ENCODE results near the gene GIPC3. TPM values are rescaled to one million over a fixed set of nuclear protein-coding genes. Genes with fewer than 3 reads are reported as not detected.
A peak's percentile ranks its signal among the peaks of the same experiment; 100 is the strongest.

The GIPC3 gene
- total RNA-seq, 2 donors from 2014 or later, result 0.93 to 1.5 TPM

DNA sequence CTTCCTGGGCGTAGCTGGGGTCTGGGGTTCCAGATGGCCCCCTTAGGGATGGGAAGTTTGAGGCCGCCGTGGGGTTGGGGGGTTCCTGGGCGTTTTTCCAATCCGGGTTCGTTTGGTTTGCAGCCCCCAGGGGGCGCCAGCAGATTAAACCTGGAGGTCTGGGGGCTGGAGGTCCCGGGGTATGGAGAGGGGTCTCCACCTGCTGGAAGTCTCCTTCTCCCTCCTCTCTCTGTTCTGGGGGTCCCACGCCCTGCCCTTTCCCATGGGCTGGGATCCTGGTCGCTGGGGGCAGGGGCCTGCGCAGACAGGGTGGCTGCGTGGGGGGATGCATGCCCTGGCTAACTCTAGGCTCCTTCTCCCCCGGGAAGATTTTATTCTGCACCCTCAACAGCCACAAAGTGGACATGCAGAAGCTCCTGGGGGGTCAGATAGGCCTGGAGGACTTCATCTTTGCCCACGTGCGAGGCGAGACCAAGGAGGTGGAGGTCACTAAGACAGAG, 899 bp downstream of the GIPC3 start:
- Histone ChIP-seq H3K9me3 (ENCODE audit: control insufficient read depth, low read length) (no peaks in the 10 kb centered on the region), H3K4me3 (ENCODE audit: low read length) (no peak overlapping the region), H3K4me1 (ENCODE audit: control insufficient read depth, insufficient read depth, low read length) (no peaks in the 10 kb centered on the region), H3K27me3 (ENCODE audit: control insufficient read depth, insufficient read depth, low read length, poor library complexity, severe bottlenecking) (peaks cover 39% of the 10 kb centered on the region), H3K9ac (ENCODE audit: extremely low read depth, low read length, poor library complexity, severe bottlenecking) (no peak overlapping the region), H3K27ac (ENCODE audit: low read depth, low read length) (no peak overlapping the region), H3K36me3 (ENCODE audit: control insufficient read depth, insufficient read depth, low read length) (no peaks in the 10 kb centered on the region)
- Mint-ChIP-seq H3K27me3 (ENCODE audit: insufficient read depth) (peaks cover 65% of the 10 kb centered on the region), H3K4me1 (no peaks in the 10 kb centered on the region), H3K36me3 (ENCODE audit: low read depth) (no peaks in the 10 kb centered on the region), H3K27ac (no peak overlapping the region), H3K9me3 (peaks cover 4% of the 10 kb centered on the region), H3K4me3 (peak overlapping the region; percentile 13)
- TF ChIP-seq CTCF (conservative IDR thresholded peaks at IDR 0.05), result peak; percentile 86
- 30 to 50% methylated on average over 6 to 16 of the region's 16 CpGs for WGBS, 2 experiments (ENCODE audit: insufficient coverage in 1 of 2, insufficient read length in 1 of 2)
- peak; percentile 81 for DNase-seq

DNA sequence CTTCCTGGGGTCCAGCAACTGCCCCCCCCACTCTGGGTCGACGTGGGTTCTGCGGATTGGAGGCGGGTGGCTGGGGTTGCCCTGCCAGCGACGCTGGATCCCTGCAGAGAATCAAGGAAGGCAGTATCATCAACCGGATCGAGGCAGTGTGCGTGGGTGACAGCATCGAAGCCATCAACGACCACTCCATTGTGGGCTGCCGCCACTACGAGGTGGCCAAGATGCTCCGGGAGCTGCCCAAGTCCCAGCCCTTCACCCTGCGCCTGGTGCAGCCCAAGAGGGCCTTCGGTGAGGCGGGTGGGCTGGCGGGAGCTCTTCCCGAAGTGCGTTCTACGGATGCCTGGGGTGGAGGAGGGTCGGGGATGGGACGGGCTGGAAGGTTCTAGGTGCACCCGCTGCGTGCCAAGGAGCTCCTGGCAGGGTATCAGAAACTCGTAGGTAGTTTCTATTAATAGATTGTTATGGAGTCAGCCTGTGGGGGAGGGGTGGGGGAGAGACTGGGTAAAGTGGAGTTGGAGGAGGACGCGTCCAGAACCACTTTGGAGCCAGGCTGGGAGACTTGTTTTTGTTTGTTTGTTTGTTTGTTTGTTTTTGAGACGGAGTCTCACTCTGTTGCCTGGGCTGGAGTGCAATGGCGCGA, 1.5 kb downstream of the GIPC3 start:
- no peak overlapping the region for H3K27ac ChIP-seq (ENCODE audit: low read depth, low read length)
- DNase-seq, result no peak
- peaks cover 8% of the 10 kb centered on the region for H3K9me3 Mint-ChIP-seq

GRCh38 chr19:3589439-3589838, 4.2 kb downstream of the GIPC3 start:
- H3K27me3 Mint-ChIP-seq (ENCODE audit: insufficient read depth), result peaks cover 59% of the 10 kb centered on the region
- no peak for DNase-seq
- no peaks in the 10 kb centered on the region for H3K4me1 Mint-ChIP-seq
- Histone ChIP-seq H3K4me3 (ENCODE audit: low read length) (no peak overlapping the region), H3K36me3 (ENCODE audit: control insufficient read depth, insufficient read depth, low read length) (no peaks in the 10 kb centered on the region), H3K27ac (ENCODE audit: low read depth, low read length) (no peak overlapping the region), H3K27me3 (ENCODE audit: control insufficient read depth, insufficient read depth, low read length, poor library complexity, severe bottlenecking) (peaks cover 35% of the 10 kb centered on the region), H3K4me1 (ENCODE audit: control insufficient read depth, insufficient read depth, low read length) (no peaks in the 10 kb centered on the region), H3K9ac (ENCODE audit: extremely low read depth, low read length, poor library complexity, severe bottlenecking) (no peak overlapping the region), H3K9me3 (ENCODE audit: control insufficient read depth, low read length) (no peaks in the 10 kb centered on the region)
- H3K4me3 Mint-ChIP-seq, result no peak overlapping the region
- no peaks in the 10 kb centered on the region for H3K36me3 Mint-ChIP-seq (ENCODE audit: low read depth)
- H3K9me3 Mint-ChIP-seq, result peaks cover 8% of the 10 kb centered on the region
- 76 to 87% methylated on average over 4 to 11 of the region's 11 CpGs for WGBS, 2 experiments (ENCODE audit: insufficient coverage in 1 of 2, insufficient read length in 1 of 2)
- H3K27ac Mint-ChIP-seq, result no peak overlapping the region
- TF ChIP-seq CTCF (conservative IDR thresholded peaks at IDR 0.05), result no peak

More for the DNA sequence above, 1.5 kb downstream of the GIPC3 start:
- Histone ChIP-seq H3K9ac (ENCODE audit: extremely low read depth, low read length, poor library complexity, severe bottlenecking) (no peak overlapping the region), H3K36me3 (ENCODE audit: control insufficient read depth, insufficient read depth, low read length) (no peaks in the 10 kb centered on the region), H3K4me1 (ENCODE audit: control insufficient read depth, insufficient read depth, low read length) (no peaks in the 10 kb centered on the region), H3K27me3 (ENCODE audit: control insufficient read depth, insufficient read depth, low read length, poor library complexity, severe bottlenecking) (peaks cover 39% of the 10 kb centered on the region), H3K9me3 (ENCODE audit: control insufficient read depth, low read length) (no peaks in the 10 kb centered on the region), H3K4me3 (ENCODE audit: low read length) (no peak overlapping the region)
- 64 to 77% methylated on average over 12 to 31 of the region's 31 CpGs for WGBS, 2 experiments (ENCODE audit: insufficient coverage in 1 of 2, insufficient read length in 1 of 2)
- Mint-ChIP-seq H3K27ac (no peak overlapping the region), H3K4me3 (no peak overlapping the region), H3K27me3 (ENCODE audit: insufficient read depth) (peaks cover 66% of the 10 kb centered on the region), H3K36me3 (ENCODE audit: low read depth) (no peaks in the 10 kb centered on the region), H3K4me1 (no peaks in the 10 kb centered on the region)
- TF ChIP-seq CTCF (conservative IDR thresholded peaks at IDR 0.05), result no peak

All from endodermal cell (in vitro differentiated cells).